ENCODE data around the gene SLC2A14. TPM values are rescaled to one million over a fixed set of nuclear protein-coding genes. Genes with fewer than 3 reads are reported as not detected.
"Not testable (repeated sequence)": the region's sequence is repeated elsewhere in the genome, so short reads cannot be mapped to it uniquely, and the experiment has no call there.

The SLC2A14 gene
- polyA plus RNA-seq, 1 donor (not counting 4 experiments of a cell fraction or from before 2014, with no cell fraction given): 0.51 TPM

DNA sequence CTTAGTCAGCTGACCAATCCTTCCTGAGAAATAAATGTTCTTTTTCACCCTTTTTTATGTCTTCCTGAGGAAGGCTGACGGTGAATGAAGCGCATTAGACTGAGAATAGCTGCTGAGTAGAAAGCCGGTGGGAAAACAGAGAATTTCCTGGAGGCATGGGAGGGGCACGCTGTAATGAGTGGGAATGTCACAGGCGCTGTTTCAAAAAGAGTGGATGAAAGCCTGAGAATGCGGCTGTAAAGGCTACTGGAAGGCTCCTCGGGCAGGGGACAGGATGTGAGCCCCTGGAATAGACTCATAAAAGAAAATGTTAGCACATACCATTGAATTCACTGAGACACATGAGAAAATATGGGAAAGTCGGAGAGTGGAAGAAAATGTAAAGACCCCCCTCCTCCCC lies 29.6 kb downstream of the SLC2A14 start:
- DNase-seq (ENCODE audit: low read depth, low spot score); H3K27ac ChIP-seq (ENCODE audit: control insufficient read depth, insufficient read depth, low read length); H4K20me1 ChIP-seq (ENCODE audit: control insufficient read depth, extremely low read depth, insufficient read depth, low read length); H2AFZ ChIP-seq (ENCODE audit: control insufficient read depth, low read length); H3K4me1 ChIP-seq (ENCODE audit: control insufficient read depth, extremely low read depth, insufficient read depth, low read length); H3K9me1 ChIP-seq (ENCODE audit: control insufficient read depth, extremely low read depth, insufficient read depth, low read length); H3K4me2 ChIP-seq (ENCODE audit: control insufficient read depth, extremely low read depth, insufficient read depth, low read depth, low read length); H3K4me3 ChIP-seq (ENCODE audit: control insufficient read depth in 2 of 3, extremely low read depth in 1 of 3, insufficient read depth in 2 of 3, low read depth in 1 of 3, low read length in 3 of 3); H3K79me2 ChIP-seq (ENCODE audit: control insufficient read depth, insufficient read depth, low read length); H3K9ac ChIP-seq (ENCODE audit: control insufficient read depth, extremely low read depth, insufficient read depth, low read length); FAIRE-seq; H3K36me3 ChIP-seq (ENCODE audit: control insufficient read depth in 2 of 2, extremely low read depth in 1 of 2, insufficient read depth in 2 of 2, low read length in 2 of 2); H3K9me3 ChIP-seq (ENCODE audit: control insufficient read depth, low read depth, low read length); H3K27me3 ChIP-seq (ENCODE audit: control insufficient read depth, extremely low read depth, insufficient read depth, low read length); dilution Hi-C loops (cut with MboI; ENCODE audit: extremely low pct_ligation_motif_present, low sequenced_read_pairs): not testable (repeated sequence)

DNA sequence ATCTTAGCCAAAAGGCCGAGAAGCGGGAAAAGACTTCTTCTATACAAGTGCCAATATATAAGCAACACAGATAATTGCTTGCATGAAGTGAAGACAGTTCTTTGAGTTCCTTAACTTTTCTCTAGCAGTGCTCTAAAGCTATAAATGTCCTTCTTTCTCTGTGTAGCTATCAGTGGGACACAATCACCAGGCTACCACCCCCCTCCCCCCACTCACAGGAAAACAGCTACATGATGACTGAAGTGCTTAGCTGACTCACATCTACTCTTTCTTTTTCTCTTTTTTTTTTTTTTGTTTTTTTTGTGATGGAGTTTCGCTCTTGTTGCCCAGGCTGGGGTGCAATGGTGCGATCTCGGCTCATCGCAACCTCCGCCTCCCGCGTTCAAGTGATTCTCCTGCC lies 30.3 kb downstream of the SLC2A14 start:
- H3K9me3 ChIP-seq (ENCODE audit: control insufficient read depth, low read depth, low read length); DNase-seq (ENCODE audit: low read depth, low spot score); H4K20me1 ChIP-seq (ENCODE audit: control insufficient read depth, extremely low read depth, insufficient read depth, low read length); dilution Hi-C loops (cut with MboI; ENCODE audit: extremely low pct_ligation_motif_present, low sequenced_read_pairs); H3K27me3 ChIP-seq (ENCODE audit: control insufficient read depth, extremely low read depth, insufficient read depth, low read length); H3K4me3 ChIP-seq (ENCODE audit: control insufficient read depth in 2 of 3, extremely low read depth in 1 of 3, insufficient read depth in 2 of 3, low read depth in 1 of 3, low read length in 3 of 3); H3K4me1 ChIP-seq (ENCODE audit: control insufficient read depth, extremely low read depth, insufficient read depth, low read length); H2AFZ ChIP-seq (ENCODE audit: control insufficient read depth, low read length); H3K9ac ChIP-seq (ENCODE audit: control insufficient read depth, extremely low read depth, insufficient read depth, low read length); H3K36me3 ChIP-seq (ENCODE audit: control insufficient read depth in 2 of 2, extremely low read depth in 1 of 2, insufficient read depth in 2 of 2, low read length in 2 of 2); FAIRE-seq; H3K4me2 ChIP-seq (ENCODE audit: control insufficient read depth, extremely low read depth, insufficient read depth, low read depth, low read length); H3K79me2 ChIP-seq (ENCODE audit: control insufficient read depth, insufficient read depth, low read length); H3K9me1 ChIP-seq (ENCODE audit: control insufficient read depth, extremely low read depth, insufficient read depth, low read length); H3K27ac ChIP-seq (ENCODE audit: control insufficient read depth, insufficient read depth, low read length): not testable (repeated sequence)

DNA sequence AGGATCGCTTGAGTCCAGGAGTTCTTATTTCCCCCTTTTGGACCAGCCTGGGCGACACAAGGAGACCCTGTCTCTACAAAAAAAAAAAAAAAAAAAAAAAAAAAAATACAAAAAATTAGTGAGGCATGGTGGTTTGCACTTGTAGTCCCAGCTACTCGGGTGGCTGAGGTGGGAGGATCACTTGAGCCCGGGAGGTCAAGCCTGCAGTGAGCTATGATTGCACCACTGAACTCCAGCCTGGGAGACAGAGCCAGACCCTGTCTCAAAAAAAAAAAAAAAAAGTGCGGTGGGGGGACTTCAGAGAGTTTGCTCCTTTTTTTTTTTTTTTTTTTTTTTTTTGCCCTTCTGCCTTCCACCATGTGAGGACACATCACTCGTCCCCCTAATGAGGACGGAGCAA lies 32.9 kb downstream of the SLC2A14 start:
- H4K20me1 ChIP-seq (ENCODE audit: control insufficient read depth, extremely low read depth, insufficient read depth, low read length); H3K4me3 ChIP-seq (ENCODE audit: control insufficient read depth in 2 of 3, extremely low read depth in 1 of 3, insufficient read depth in 2 of 3, low read depth in 1 of 3, low read length in 3 of 3); H3K9me3 ChIP-seq (ENCODE audit: control insufficient read depth, low read depth, low read length); H3K9ac ChIP-seq (ENCODE audit: control insufficient read depth, extremely low read depth, insufficient read depth, low read length); H2AFZ ChIP-seq (ENCODE audit: control insufficient read depth, low read length); H3K4me2 ChIP-seq (ENCODE audit: control insufficient read depth, extremely low read depth, insufficient read depth, low read depth, low read length); H3K27me3 ChIP-seq (ENCODE audit: control insufficient read depth, extremely low read depth, insufficient read depth, low read length); H3K79me2 ChIP-seq (ENCODE audit: control insufficient read depth, insufficient read depth, low read length); H3K9me1 ChIP-seq (ENCODE audit: control insufficient read depth, extremely low read depth, insufficient read depth, low read length); FAIRE-seq; H3K4me1 ChIP-seq (ENCODE audit: control insufficient read depth, extremely low read depth, insufficient read depth, low read length); DNase-seq (ENCODE audit: low read depth, low spot score); H3K36me3 ChIP-seq (ENCODE audit: control insufficient read depth in 2 of 2, extremely low read depth in 1 of 2, insufficient read depth in 2 of 2, low read length in 2 of 2); H3K27ac ChIP-seq (ENCODE audit: control insufficient read depth, insufficient read depth, low read length); dilution Hi-C loops (cut with MboI; ENCODE audit: extremely low pct_ligation_motif_present, low sequenced_read_pairs): not testable (repeated sequence)

GRCh38 chr12:7839226-7839625 lies 33.5 kb downstream of the SLC2A14 start:
- H3K9ac ChIP-seq (ENCODE audit: control insufficient read depth, extremely low read depth, insufficient read depth, low read length); DNase-seq (ENCODE audit: low read depth, low spot score): not testable (repeated sequence)

More at GRCh38 chr12:7839226-7839625, 33.5 kb downstream of the SLC2A14 start:
- H3K4me2 ChIP-seq (ENCODE audit: control insufficient read depth, extremely low read depth, insufficient read depth, low read depth, low read length); H3K9me1 ChIP-seq (ENCODE audit: control insufficient read depth, extremely low read depth, insufficient read depth, low read length); H3K36me3 ChIP-seq (ENCODE audit: control insufficient read depth in 2 of 2, extremely low read depth in 1 of 2, insufficient read depth in 2 of 2, low read length in 2 of 2); H2AFZ ChIP-seq (ENCODE audit: control insufficient read depth, low read length); dilution Hi-C loops (cut with MboI; ENCODE audit: extremely low pct_ligation_motif_present, low sequenced_read_pairs); H3K27ac ChIP-seq (ENCODE audit: control insufficient read depth, insufficient read depth, low read length); H3K9me3 ChIP-seq (ENCODE audit: control insufficient read depth, low read depth, low read length); H3K27me3 ChIP-seq (ENCODE audit: control insufficient read depth, extremely low read depth, insufficient read depth, low read length); H3K4me3 ChIP-seq (ENCODE audit: control insufficient read depth in 2 of 3, extremely low read depth in 1 of 3, insufficient read depth in 2 of 3, low read depth in 1 of 3, low read length in 3 of 3); H3K79me2 ChIP-seq (ENCODE audit: control insufficient read depth, insufficient read depth, low read length); H4K20me1 ChIP-seq (ENCODE audit: control insufficient read depth, extremely low read depth, insufficient read depth, low read length); H3K4me1 ChIP-seq (ENCODE audit: control insufficient read depth, extremely low read depth, insufficient read depth, low read length): not testable (repeated sequence)
- peak; percentile 69 for FAIRE-seq
